Dendritic cell treated with granulocyte-macrophage colony-stimulating factor and Interleukin-4, amounts not matched to agents 40 ng/mL and 50 ng/mL, for 4 days (primary cell): Measurements from ENCODE around the gene AFF3.

ENCODE experiments used
- H3K27ac Mint-ChIP-seq: one replicate; pipeline ENCODE4 v1.8.0; 2022; ENCODE audit warnings: mild to moderate bottlenecking, mixed read lengths
- H3K27me3 Mint-ChIP-seq: one replicate; pipeline ENCODE4 v1.8.0; 2022; ENCODE audit warnings: mild to moderate bottlenecking, mixed read lengths
- H3K36me3 Mint-ChIP-seq: one replicate; pipeline ENCODE4 v1.8.0; 2022; ENCODE audit warnings: low read depth, mixed read lengths
- H3K4me1 Mint-ChIP-seq: one replicate; pipeline ENCODE4 v1.8.0; 2022; ENCODE audit warnings: low read depth, mixed read lengths
- H3K4me3 Mint-ChIP-seq: one replicate; pipeline ENCODE4 v1.8.0; 2022; ENCODE audit warnings: mild to moderate bottlenecking, moderate library complexity, mixed read lengths
- H3K9me3 Mint-ChIP-seq: one replicate; pipeline ENCODE4 v1.8.0; 2022; ENCODE audit warnings: mixed read lengths
- intact Hi-C: fragments of 100-400 bp; cut with micrococcal nuclease; formaldehyde crosslinking; loops from one replicate; pipeline ENCODE4 v1.15.0; 2022

AFF3 gene

GRCh38 chr2:99727199-99727598, 415.2 kb downstream of the AFF3 start:
- Mint-ChIP-seq H3K9me3 (peaks cover 17% of the 10 kb centered on the region), H3K4me1 (no peaks in the 10 kb centered on the region), H3K27me3 (no peaks in the 10 kb centered on the region), H3K36me3 (no peaks in the 10 kb centered on the region), H3K4me3 (no peak overlapping the region), H3K27ac (no peak overlapping the region)
- intact Hi-C loops, result loop anchor here (2.0 to 5.0 kb wide), 3 partner anchors 92 to 535 kb away; no protein-coding TSS in a partner anchor

GRCh38 chr2:99726691-99727090, 415.7 kb downstream of the AFF3 start:
- intact Hi-C loops, result loop anchor here (2.0 to 5.0 kb wide), 3 partner anchors 92 to 536 kb away; no protein-coding TSS in a partner anchor
- H3K27me3 Mint-ChIP-seq, result no peaks in the 10 kb centered on the region

GRCh38 chr2:99725820-99726219, 416.6 kb downstream of the AFF3 start:
- intact Hi-C loops, result loop anchor here (2.0 to 5.0 kb wide), 3 partner anchors 93 to 536 kb away; no protein-coding TSS in a partner anchor
- peaks cover 8% of the 10 kb centered on the region for H3K36me3 Mint-ChIP-seq

More at GRCh38 chr2:99726691-99727090, 415.7 kb downstream of the AFF3 start:
- Mint-ChIP-seq H3K4me1 (no peaks in the 10 kb centered on the region), H3K36me3 (peaks cover 5% of the 10 kb centered on the region), H3K27ac (no peak overlapping the region), H3K4me3 (no peak overlapping the region), H3K9me3 (peaks cover 22% of the 10 kb centered on the region)

GRCh38 chr2:99722476-99722875, 419.9 kb downstream of the AFF3 start:
- H3K36me3 Mint-ChIP-seq, result peaks cover 8% of the 10 kb centered on the region
- no peak overlapping the region for H3K4me3 Mint-ChIP-seq
- H3K27ac Mint-ChIP-seq, result no peak overlapping the region
- intact Hi-C loops, result no loop called here
- no peaks in the 10 kb centered on the region for H3K4me1 Mint-ChIP-seq
- H3K27me3 Mint-ChIP-seq, result no peaks in the 10 kb centered on the region
- peaks cover 26% of the 10 kb centered on the region for H3K9me3 Mint-ChIP-seq

More at GRCh38 chr2:99725820-99726219, 416.6 kb downstream of the AFF3 start:
- H3K9me3 Mint-ChIP-seq, result peaks cover 26% of the 10 kb centered on the region
- H3K4me1 Mint-ChIP-seq, result no peaks in the 10 kb centered on the region
- no peak overlapping the region for H3K27ac Mint-ChIP-seq
- H3K27me3 Mint-ChIP-seq, result no peaks in the 10 kb centered on the region
- H3K4me3 Mint-ChIP-seq, result no peak overlapping the region

- intact Hi-C loops, result no loop called here
These were observed 423.3 kb downstream of the AFF3 start for GRCh38 chr2:99719102-99719501.

GRCh38 chr2:99715956-99716355, 426.4 kb downstream of the AFF3 start:
- H3K27me3 Mint-ChIP-seq, result no peaks in the 10 kb centered on the region
- H3K4me1 Mint-ChIP-seq, result no peaks in the 10 kb centered on the region
- H3K9me3 Mint-ChIP-seq, result no peaks in the 10 kb centered on the region
- H3K27ac Mint-ChIP-seq, result no peak overlapping the region
- intact Hi-C loops, result no loop called here
- no peaks in the 10 kb centered on the region for H3K36me3 Mint-ChIP-seq
- no peak overlapping the region for H3K4me3 Mint-ChIP-seq

More at GRCh38 chr2:99719102-99719501, 423.3 kb downstream of the AFF3 start:
- no peaks in the 10 kb centered on the region for H3K27me3 Mint-ChIP-seq
- H3K36me3 Mint-ChIP-seq, result peaks cover 8% of the 10 kb centered on the region
- peaks cover 26% of the 10 kb centered on the region for H3K9me3 Mint-ChIP-seq
- no peak overlapping the region for H3K4me3 Mint-ChIP-seq
- no peaks in the 10 kb centered on the region for H3K4me1 Mint-ChIP-seq
- H3K27ac Mint-ChIP-seq, result no peak overlapping the region

GRCh38 chr2:99714349-99714748, 428.0 kb downstream of the AFF3 start:
- Mint-ChIP-seq H3K9me3 (no peaks in the 10 kb centered on the region), H3K4me1 (no peaks in the 10 kb centered on the region), H3K27me3 (no peaks in the 10 kb centered on the region), H3K27ac (peak overlapping the region; percentile 6), H3K4me3 (no peak overlapping the region), H3K36me3 (no peaks in the 10 kb centered on the region)
- intact Hi-C loops, result no loop called here

- no peaks in the 10 kb centered on the region for H3K36me3 Mint-ChIP-seq
- no peaks in the 10 kb centered on the region for H3K4me1 Mint-ChIP-seq
- no peaks in the 10 kb centered on the region for H3K9me3 Mint-ChIP-seq
- no peak overlapping the region for H3K27ac Mint-ChIP-seq
- intact Hi-C loops, result no loop called here
- H3K27me3 Mint-ChIP-seq, result no peaks in the 10 kb centered on the region
- no peak overlapping the region for H3K4me3 Mint-ChIP-seq
These were observed 431.2 kb downstream of the AFF3 start for GRCh38 chr2:99711144-99711543.

- intact Hi-C loops, result no loop called here
- Mint-ChIP-seq H3K4me3 (no peak overlapping the region), H3K27me3 (no peaks in the 10 kb centered on the region), H3K27ac (no peak overlapping the region), H3K36me3 (no peaks in the 10 kb centered on the region), H3K9me3 (no peaks in the 10 kb centered on the region), H3K4me1 (no peaks in the 10 kb centered on the region)
These were observed 431.7 kb downstream of the AFF3 start for GRCh38 chr2:99710721-99711120.

GRCh38 chr2:99709229-99709628, 433.2 kb downstream of the AFF3 start:
- intact Hi-C loops, result no loop called here

GRCh38 chr2:99708231-99708630, 434.2 kb downstream of the AFF3 start:
- H3K27ac Mint-ChIP-seq, result no peak overlapping the region
- H3K36me3 Mint-ChIP-seq, result no peaks in the 10 kb centered on the region
- intact Hi-C loops, result no loop called here
- no peaks in the 10 kb centered on the region for H3K9me3 Mint-ChIP-seq
- no peaks in the 10 kb centered on the region for H3K4me1 Mint-ChIP-seq
- H3K4me3 Mint-ChIP-seq, result no peak overlapping the region
- H3K27me3 Mint-ChIP-seq, result no peaks in the 10 kb centered on the region

More at GRCh38 chr2:99709229-99709628, 433.2 kb downstream of the AFF3 start:
- no peaks in the 10 kb centered on the region for H3K27me3 Mint-ChIP-seq
- no peaks in the 10 kb centered on the region for H3K9me3 Mint-ChIP-seq
- no peak overlapping the region for H3K4me3 Mint-ChIP-seq
- H3K4me1 Mint-ChIP-seq, result no peaks in the 10 kb centered on the region
- no peak overlapping the region for H3K27ac Mint-ChIP-seq
- no peaks in the 10 kb centered on the region for H3K36me3 Mint-ChIP-seq

- no peaks in the 10 kb centered on the region for H3K36me3 Mint-ChIP-seq
- no peaks in the 10 kb centered on the region for H3K9me3 Mint-ChIP-seq
- H3K4me3 Mint-ChIP-seq, result no peak overlapping the region
- no peak overlapping the region for H3K27ac Mint-ChIP-seq
- no peaks in the 10 kb centered on the region for H3K4me1 Mint-ChIP-seq
- no peaks in the 10 kb centered on the region for H3K27me3 Mint-ChIP-seq
- intact Hi-C loops, result no loop called here
These were observed 434.8 kb downstream of the AFF3 start for GRCh38 chr2:99707592-99707991.

GRCh38 chr2:99706735-99707134, 435.7 kb downstream of the AFF3 start:
- Mint-ChIP-seq H3K4me3 (no peak overlapping the region), H3K36me3 (no peaks in the 10 kb centered on the region), H3K4me1 (peaks cover 2% of the 10 kb centered on the region), H3K27me3 (no peaks in the 10 kb centered on the region), H3K27ac (no peak overlapping the region), H3K9me3 (no peaks in the 10 kb centered on the region)
- intact Hi-C loops, result no loop called here

GRCh38 chr2:99701503-99701902, 440.9 kb downstream of the AFF3 start:
- no peak overlapping the region for H3K27ac Mint-ChIP-seq
- H3K4me1 Mint-ChIP-seq, result peaks cover 13% of the 10 kb centered on the region
- no peaks in the 10 kb centered on the region for H3K36me3 Mint-ChIP-seq
- intact Hi-C loops, result no loop called here
- H3K27me3 Mint-ChIP-seq, result no peaks in the 10 kb centered on the region
- H3K9me3 Mint-ChIP-seq, result no peaks in the 10 kb centered on the region
- no peak overlapping the region for H3K4me3 Mint-ChIP-seq
